ENCODE measurements around the gene PRSS48.
"Not testable (repeated sequence)": the region's sequence is repeated elsewhere in the genome, so short reads cannot be mapped to it uniquely, and the experiment has no call there.

The PRSS48 gene, protein sequence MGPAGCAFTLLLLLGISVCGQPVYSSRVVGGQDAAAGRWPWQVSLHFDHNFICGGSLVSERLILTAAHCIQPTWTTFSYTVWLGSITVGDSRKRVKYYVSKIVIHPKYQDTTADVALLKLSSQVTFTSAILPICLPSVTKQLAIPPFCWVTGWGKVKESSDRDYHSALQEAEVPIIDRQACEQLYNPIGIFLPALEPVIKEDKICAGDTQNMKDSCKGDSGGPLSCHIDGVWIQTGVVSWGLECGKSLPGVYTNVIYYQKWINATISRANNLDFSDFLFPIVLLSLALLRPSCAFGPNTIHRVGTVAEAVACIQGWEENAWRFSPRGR

DNA sequence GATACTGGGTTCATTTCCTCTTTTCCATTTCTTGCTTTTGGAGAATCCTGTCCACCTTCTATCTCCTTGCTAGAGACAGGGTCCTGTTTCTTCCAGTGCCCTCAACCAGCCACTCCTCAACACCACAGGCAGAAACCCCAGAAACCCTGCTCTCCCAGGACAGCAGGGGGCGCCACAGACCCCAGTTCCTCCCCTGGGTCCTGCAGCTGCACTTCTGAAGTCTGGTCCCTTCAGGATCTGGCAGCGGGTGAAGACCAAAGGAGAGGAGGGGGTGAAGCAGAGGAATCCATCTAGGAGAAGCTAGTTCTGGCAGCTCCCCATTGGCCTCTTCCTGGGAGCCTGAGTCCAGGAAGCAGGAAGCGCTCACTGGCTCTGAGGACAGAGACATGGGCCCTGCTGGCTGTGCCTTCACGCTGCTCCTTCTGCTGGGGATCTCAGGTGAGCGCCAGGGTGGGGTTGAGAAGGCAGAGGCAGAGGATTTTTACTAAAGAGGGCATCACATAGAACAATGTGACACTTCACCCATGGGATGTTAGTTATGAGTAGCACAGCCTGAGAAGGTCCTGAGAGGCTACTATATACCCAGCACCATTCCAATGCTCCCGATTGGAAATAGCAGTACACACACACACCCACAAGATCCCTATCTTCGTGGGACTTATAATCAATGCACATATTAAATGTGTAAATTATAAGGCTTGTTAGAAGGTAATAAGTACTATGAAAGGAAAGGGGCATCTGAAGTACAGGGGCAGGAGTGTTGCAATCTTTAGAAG lies at the start of gene PRSS48:
PRSS48 (plus strand) TSS at position 375 of the 776 bp plus-strand sequence; CDS start at position 387, 12 bp downstream.
- H3K27me3 ChIP-seq (ENCODE audit: control insufficient read depth, insufficient read depth, low read length), result no peaks in the 10 kb centered on the region

DNA sequence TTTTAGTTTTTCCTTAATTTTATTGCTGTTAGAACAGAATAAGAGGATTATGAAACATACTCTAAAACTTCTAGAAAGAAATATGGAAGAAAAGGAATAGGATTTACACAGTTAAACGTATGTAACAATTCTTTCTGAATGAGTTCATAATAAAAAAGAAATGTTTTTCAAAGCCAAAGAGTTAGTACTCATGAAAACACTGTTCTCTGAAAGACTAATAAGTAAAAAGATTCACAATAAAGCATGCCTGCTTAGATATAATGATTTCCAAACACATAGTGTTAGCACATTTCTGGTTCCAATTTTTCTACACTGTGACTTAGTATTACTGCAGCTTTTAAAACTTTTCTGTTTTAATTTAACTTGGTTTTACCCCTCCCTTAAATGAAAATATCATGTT lies 49.8 kb upstream of the PRSS48 start:
- H3K27me3 ChIP-seq (ENCODE audit: control insufficient read depth, insufficient read depth, low read length), result no peaks in the 10 kb centered on the region
- no peaks in the 10 kb centered on the region for H3K4me1 ChIP-seq (ENCODE audit: control insufficient read depth, low read depth, low read length)
- no peak overlapping the region for H3K4me3 ChIP-seq (ENCODE audit: low read length)
- H3K9me3 ChIP-seq (ENCODE audit: control insufficient read depth, low read depth, low read length), result no peaks in the 10 kb centered on the region
- no peaks in the 10 kb centered on the region for H3K36me3 ChIP-seq (ENCODE audit: control insufficient read depth, low read depth, low read length)
- no peak overlapping the region for H3K9ac ChIP-seq (ENCODE audit: low read length)
- H3K27ac ChIP-seq (ENCODE audit: low read length), result no peak overlapping the region

More for the DNA sequence above, at the start of gene PRSS48:
- Histone ChIP-seq H3K9ac (ENCODE audit: low read length) (no peak within 1 kb of the TSS), H3K9me3 (ENCODE audit: control insufficient read depth, low read depth, low read length) (no peaks in the 10 kb centered on the region), H3K4me3 (ENCODE audit: low read length) (no peak within 1 kb of the TSS), H3K27ac (ENCODE audit: low read length) (no peak within 1 kb of the TSS), H3K36me3 (ENCODE audit: control insufficient read depth, low read depth, low read length) (no peaks in the 10 kb centered on the region), H3K4me1 (ENCODE audit: control insufficient read depth, low read depth, low read length) (peaks cover 6% of the 10 kb centered on the region)

DNA sequence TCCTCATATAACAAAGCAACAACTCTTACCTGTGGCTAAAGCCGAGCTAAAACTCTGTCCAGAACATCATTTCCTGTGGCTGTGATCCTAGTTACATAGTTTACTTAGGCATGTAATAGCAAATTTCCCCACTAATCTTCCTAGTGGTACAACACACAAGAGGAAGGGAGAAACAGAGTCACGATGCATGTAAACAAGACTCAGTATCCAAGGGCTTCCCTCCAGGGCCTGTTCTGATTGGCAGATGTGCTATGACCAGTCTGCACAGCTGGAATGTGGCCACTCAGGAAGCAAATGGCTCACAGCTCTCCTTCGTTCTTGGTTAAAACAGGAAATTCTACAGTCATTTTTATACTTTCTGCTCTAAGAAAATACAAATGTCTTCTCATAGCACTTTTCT lies 49.2 kb upstream of the PRSS48 start:
- H3K4me1 ChIP-seq (ENCODE audit: control insufficient read depth, low read depth, low read length), result no peaks in the 10 kb centered on the region
- H3K27me3 ChIP-seq (ENCODE audit: control insufficient read depth, insufficient read depth, low read length), result no peaks in the 10 kb centered on the region
- H3K27ac ChIP-seq (ENCODE audit: low read length), result no peak overlapping the region
- H3K9me3 ChIP-seq (ENCODE audit: control insufficient read depth, low read depth, low read length), result no peaks in the 10 kb centered on the region
- H3K36me3 ChIP-seq (ENCODE audit: control insufficient read depth, low read depth, low read length), result no peaks in the 10 kb centered on the region
- H3K9ac ChIP-seq (ENCODE audit: low read length), result no peak overlapping the region
- H3K4me3 ChIP-seq (ENCODE audit: low read length), result no peak overlapping the region

DNA sequence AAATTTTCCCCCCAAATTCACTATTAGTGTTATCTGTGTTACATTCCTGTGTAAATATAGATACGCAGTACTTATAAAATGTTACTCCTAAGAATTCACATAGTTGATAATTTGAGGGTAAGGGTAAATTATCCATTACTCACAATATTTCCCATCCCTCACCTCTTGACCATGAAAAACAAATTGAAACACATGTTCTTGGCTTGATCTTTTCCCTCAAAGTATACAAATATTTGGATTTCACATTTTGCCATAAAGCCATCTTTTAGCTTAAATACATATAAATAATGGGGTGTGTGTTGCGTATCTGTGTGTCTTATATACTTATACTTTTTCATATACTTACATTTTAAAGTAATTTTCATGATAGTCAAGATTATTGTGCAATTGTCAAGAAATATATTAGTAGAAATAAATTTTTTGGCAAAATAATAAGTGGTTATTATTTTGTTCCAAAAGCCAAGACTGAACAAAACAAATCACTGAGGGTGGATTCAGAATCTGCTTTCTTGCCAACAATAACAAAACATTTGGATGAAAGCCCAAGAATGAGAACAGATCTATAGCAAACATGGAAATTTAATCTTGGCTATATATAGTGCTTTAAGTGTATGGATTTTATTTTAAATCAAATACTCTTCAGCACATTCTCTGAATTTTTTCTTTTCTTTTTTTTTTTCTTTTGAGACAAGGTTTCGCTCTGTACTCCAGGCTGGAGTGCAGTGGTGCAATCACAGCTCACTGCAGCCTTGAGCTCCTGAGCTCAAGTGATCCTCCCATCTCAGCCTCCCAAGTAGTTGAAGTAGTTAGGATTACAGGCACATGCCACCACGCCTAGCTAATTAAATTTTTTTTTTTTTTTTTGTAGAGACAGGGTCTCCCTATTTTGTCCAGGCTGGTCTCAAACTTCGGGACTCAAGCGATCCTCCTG lies 48.5 kb upstream of the PRSS48 start:
- Histone ChIP-seq H3K4me3 (ENCODE audit: low read length) (no peak overlapping the region), H3K9me3 (ENCODE audit: control insufficient read depth, low read depth, low read length) (no peaks in the 10 kb centered on the region), H3K27ac (ENCODE audit: low read length) (no peak overlapping the region), H3K36me3 (ENCODE audit: control insufficient read depth, low read depth, low read length) (no peaks in the 10 kb centered on the region), H3K27me3 (ENCODE audit: control insufficient read depth, insufficient read depth, low read length) (no peaks in the 10 kb centered on the region), H3K9ac (ENCODE audit: low read length) (no peak overlapping the region), H3K4me1 (ENCODE audit: control insufficient read depth, low read depth, low read length) (no peaks in the 10 kb centered on the region)

DNA sequence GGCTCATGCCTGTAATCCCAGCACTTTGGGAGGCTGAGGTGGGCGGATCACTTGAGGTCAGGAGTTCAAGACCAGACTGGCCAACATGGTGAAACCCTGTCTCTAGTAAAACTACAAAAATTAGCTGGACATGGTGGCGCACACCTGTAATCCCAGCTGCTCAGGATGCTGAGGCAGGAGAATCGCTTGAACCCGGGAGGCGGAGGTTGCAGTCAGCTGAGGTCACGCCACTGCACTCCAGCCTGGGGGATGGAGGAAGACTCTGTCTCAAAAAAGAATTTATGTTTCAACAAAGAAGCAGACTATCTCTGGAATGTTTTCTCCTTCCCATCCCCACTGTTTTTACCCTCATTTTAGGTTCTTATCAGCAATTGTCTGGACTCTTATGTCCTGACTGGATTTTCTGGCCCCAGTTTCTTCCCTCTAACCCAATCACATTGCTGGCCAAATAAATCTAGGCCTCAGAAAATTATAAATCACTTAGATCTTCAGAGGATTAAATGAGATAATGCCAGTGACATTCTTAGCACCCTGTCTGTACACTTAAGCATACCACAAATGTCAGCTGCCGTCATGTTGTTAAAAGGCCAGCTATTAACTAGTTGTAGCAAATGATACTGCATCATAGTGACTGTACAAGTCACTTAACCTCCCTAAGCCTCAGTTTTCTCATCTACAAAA lies 44.9 kb upstream of the PRSS48 start:
- Histone ChIP-seq H3K9me3 (ENCODE audit: control insufficient read depth, low read depth, low read length) (no peaks in the 10 kb centered on the region), H3K36me3 (ENCODE audit: control insufficient read depth, low read depth, low read length) (no peaks in the 10 kb centered on the region), H3K27me3 (ENCODE audit: control insufficient read depth, insufficient read depth, low read length) (no peaks in the 10 kb centered on the region), H3K27ac (ENCODE audit: low read length) (no peak overlapping the region), H3K4me1 (ENCODE audit: control insufficient read depth, low read depth, low read length) (no peaks in the 10 kb centered on the region), H3K9ac (ENCODE audit: low read length) (no peak overlapping the region), H3K4me3 (ENCODE audit: low read length) (no peak overlapping the region)

DNA sequence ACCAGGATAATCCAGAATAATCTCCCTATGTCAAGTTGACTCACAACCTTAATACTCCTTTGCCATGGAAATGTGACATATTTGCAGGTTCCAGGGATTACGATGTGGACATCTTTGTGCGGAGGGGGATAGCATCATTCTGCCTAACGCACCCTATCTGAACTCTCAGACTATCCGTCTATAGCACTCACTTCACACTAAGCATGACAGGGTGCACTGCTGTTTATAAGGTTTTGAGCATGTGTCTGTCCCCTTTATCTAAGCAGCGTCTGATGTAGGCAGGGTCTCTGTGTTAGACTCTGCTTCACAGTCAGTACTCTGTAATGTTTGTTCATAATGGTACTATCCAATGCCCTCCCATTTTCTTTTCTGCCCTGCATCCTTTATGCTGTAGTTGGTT lies 43.4 kb upstream of the PRSS48 start:
- H3K4me3 ChIP-seq (ENCODE audit: low read length), result no peak overlapping the region
- no peak overlapping the region for H3K9ac ChIP-seq (ENCODE audit: low read length)
- H3K4me1 ChIP-seq (ENCODE audit: control insufficient read depth, low read depth, low read length), result no peaks in the 10 kb centered on the region
- no peaks in the 10 kb centered on the region for H3K36me3 ChIP-seq (ENCODE audit: control insufficient read depth, low read depth, low read length)
- H3K9me3 ChIP-seq (ENCODE audit: control insufficient read depth, low read depth, low read length), result no peaks in the 10 kb centered on the region
- H3K27me3 ChIP-seq (ENCODE audit: control insufficient read depth, insufficient read depth, low read length), result no peaks in the 10 kb centered on the region
- no peak overlapping the region for H3K27ac ChIP-seq (ENCODE audit: low read length)

DNA sequence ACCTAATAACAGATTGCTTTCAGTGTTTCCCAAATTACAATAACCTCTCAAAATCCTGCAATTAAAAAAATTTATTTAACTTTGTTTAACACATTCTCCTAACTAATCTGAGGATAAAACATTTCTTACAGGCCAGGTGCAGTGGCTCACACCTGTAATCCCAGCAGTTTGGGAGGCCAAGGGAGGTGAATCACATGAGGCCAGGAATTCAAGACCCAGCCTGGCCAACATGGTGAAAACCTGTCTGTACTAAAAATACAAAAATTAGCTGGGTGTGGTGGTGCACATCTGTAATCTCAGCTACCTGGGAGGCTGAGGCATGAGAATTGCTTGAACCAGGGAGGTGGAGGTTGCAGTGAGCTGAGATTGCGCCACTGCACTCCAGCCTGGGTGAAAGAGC lies 41.6 kb upstream of the PRSS48 start:
- H3K9me3 ChIP-seq (ENCODE audit: control insufficient read depth, low read depth, low read length); H3K27me3 ChIP-seq (ENCODE audit: control insufficient read depth, insufficient read depth, low read length); H3K27ac ChIP-seq (ENCODE audit: low read length); H3K4me1 ChIP-seq (ENCODE audit: control insufficient read depth, low read depth, low read length); H3K4me3 ChIP-seq (ENCODE audit: low read length); H3K9ac ChIP-seq (ENCODE audit: low read length); H3K36me3 ChIP-seq (ENCODE audit: control insufficient read depth, low read depth, low read length): not testable (repeated sequence)

DNA sequence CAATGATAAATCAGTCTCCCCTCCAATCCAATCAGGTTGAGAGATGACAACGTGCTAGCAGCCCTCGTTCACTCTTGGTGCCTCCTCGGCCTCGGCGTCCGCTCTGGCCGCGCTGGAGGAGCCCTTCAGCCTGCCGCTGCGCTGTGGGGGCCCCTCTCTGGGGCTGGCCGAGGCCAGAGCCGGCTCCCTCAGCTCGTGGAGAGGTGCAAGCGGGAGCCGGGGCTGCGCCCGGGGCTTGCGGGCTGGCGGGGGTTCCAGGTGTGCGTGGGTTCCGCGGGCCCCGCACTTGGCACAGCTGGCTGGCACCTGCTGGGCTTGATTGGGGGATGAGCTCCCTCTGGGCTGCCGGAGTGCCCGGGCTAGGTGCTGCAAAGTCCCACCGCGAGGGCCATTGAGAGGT lies 40.9 kb upstream of the PRSS48 start:
- no peak overlapping the region for H3K27ac ChIP-seq (ENCODE audit: low read length)
- no peaks in the 10 kb centered on the region for H3K27me3 ChIP-seq (ENCODE audit: control insufficient read depth, insufficient read depth, low read length)

DNA sequence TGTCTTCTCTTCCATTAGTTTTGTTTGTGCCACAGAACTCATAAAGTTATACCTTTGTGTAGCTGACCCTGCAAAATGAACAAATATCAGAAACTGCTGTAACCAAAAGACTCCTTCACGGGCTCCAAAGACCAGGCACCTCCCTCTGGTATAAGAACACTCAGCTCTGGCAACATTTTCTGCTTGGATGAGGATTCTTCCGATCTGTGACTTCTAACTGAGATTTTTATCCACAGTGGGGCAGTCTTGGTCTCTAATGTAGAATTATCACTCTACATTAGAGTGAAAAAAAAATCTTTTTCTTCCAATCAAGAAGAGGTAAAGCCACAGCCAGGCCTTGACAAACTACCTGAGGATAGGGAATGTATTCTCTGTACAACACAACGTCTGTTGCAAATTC lies 38.5 kb upstream of the PRSS48 start:
- Histone ChIP-seq H3K4me1 (ENCODE audit: control insufficient read depth, low read depth, low read length) (peaks cover 14% of the 10 kb centered on the region), H3K27ac (ENCODE audit: low read length) (no peak overlapping the region), H3K9me3 (ENCODE audit: control insufficient read depth, low read depth, low read length) (no peaks in the 10 kb centered on the region), H3K4me3 (ENCODE audit: low read length) (no peak overlapping the region), H3K9ac (ENCODE audit: low read length) (no peak overlapping the region), H3K27me3 (ENCODE audit: control insufficient read depth, insufficient read depth, low read length) (no peaks in the 10 kb centered on the region), H3K36me3 (ENCODE audit: control insufficient read depth, low read depth, low read length) (no peaks in the 10 kb centered on the region)

More for the DNA sequence above, 40.9 kb upstream of the PRSS48 start:
- no peaks in the 10 kb centered on the region for H3K4me1 ChIP-seq (ENCODE audit: control insufficient read depth, low read depth, low read length)
- no peaks in the 10 kb centered on the region for H3K36me3 ChIP-seq (ENCODE audit: control insufficient read depth, low read depth, low read length)
- no peak overlapping the region for H3K9ac ChIP-seq (ENCODE audit: low read length)
- H3K9me3 ChIP-seq (ENCODE audit: control insufficient read depth, low read depth, low read length), result no peaks in the 10 kb centered on the region
- no peak overlapping the region for H3K4me3 ChIP-seq (ENCODE audit: low read length)

DNA sequence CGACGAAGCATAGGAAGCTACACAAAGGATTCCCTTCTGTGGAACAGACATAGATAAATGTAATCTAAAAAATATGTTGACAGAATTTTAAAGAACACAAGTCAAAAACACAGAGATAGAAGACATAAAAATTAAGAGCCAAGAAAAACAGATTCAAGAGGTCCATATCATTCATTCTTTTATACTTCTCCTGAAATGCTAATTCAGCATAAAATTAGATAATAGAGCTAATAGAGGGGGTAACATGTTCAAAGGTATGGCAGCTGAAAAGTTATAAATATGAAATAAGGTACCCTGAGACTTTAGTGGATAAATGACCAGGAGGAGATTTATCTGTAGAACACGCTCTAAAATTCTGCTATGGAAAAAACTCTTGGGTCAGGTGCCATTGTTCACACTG lies 37.4 kb upstream of the PRSS48 start:
- no peak overlapping the region for H3K4me3 ChIP-seq (ENCODE audit: low read length)
- no peaks in the 10 kb centered on the region for H3K27me3 ChIP-seq (ENCODE audit: control insufficient read depth, insufficient read depth, low read length)
- peaks cover 19% of the 10 kb centered on the region for H3K4me1 ChIP-seq (ENCODE audit: control insufficient read depth, low read depth, low read length)
- H3K9ac ChIP-seq (ENCODE audit: low read length), result no peak overlapping the region
- H3K9me3 ChIP-seq (ENCODE audit: control insufficient read depth, low read depth, low read length), result no peaks in the 10 kb centered on the region
- H3K27ac ChIP-seq (ENCODE audit: low read length), result no peak overlapping the region
- H3K36me3 ChIP-seq (ENCODE audit: control insufficient read depth, low read depth, low read length), result no peaks in the 10 kb centered on the region

DNA sequence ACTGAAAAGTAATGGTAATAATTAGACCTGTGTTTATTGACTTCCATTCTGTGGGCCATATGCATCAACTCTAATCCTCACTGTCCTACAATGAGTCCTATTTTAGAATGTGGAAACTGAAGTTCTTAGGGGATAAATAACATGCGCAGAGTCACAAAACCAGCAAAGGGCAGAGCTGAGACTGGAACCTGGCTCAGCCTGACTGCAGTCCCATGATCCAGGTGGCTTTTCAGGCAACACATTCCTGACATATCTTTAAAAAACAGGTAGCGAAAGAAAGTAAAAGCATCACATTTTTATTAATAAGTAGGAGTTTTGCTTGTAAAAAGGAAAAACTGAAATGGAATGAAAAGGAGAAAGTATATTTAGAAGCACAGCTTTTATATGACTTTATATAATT lies 34.7 kb upstream of the PRSS48 start:
- Histone ChIP-seq H3K27me3 (ENCODE audit: control insufficient read depth, insufficient read depth, low read length) (no peaks in the 10 kb centered on the region), H3K9me3 (ENCODE audit: control insufficient read depth, low read depth, low read length) (no peaks in the 10 kb centered on the region), H3K4me1 (ENCODE audit: control insufficient read depth, low read depth, low read length) (peaks cover 26% of the 10 kb centered on the region), H3K36me3 (ENCODE audit: control insufficient read depth, low read depth, low read length) (no peaks in the 10 kb centered on the region), H3K4me3 (ENCODE audit: low read length) (no peak overlapping the region), H3K27ac (ENCODE audit: low read length) (no peak overlapping the region), H3K9ac (ENCODE audit: low read length) (no peak overlapping the region)

All from iPS-18a (cell line).